Fibroblast of lung (primary cell): ENCODE measurements around the gene FAM184B. TPM values are rescaled to one million over a fixed set of nuclear protein-coding genes. Genes with fewer than 3 reads are reported as not detected.

ENCODE experiments used
- DNase-seq, 2 donors: peaks; one replicate each; pipeline versions ENCODE4 v3.0.0 to v3.0.0-alpha.2; 2010; ENCODE audit warnings: low read depth in 2 of 2
- H2AFZ ChIP-seq: 2 replicates; pipeline ENCODE4 v1.5.1; 2012; ENCODE audit warnings: low read length, control low read depth, inconsistent platforms
- H3K27ac ChIP-seq: 2 replicates; pipeline ENCODE4 v1.5.1; 2011; ENCODE audit warnings: low read length, control low read depth; ENCODE audit not compliant: insufficient read depth
- H3K27me3 ChIP-seq: 2 replicates; pipeline ENCODE4 v1.5.1; 2011; ENCODE audit warnings: mild to moderate bottlenecking, low read length; ENCODE audit not compliant: control insufficient read depth, insufficient read depth
- H3K36me3 ChIP-seq: 2 replicates; pipeline ENCODE4 v1.5.1; 2011; ENCODE audit warnings: low read length; ENCODE audit not compliant: control insufficient read depth, insufficient read depth
- H3K4me1 ChIP-seq: 2 replicates; pipeline ENCODE4 v1.5.1; 2011; ENCODE audit warnings: low read length; ENCODE audit not compliant: control insufficient read depth, insufficient read depth; ENCODE audit errors: extremely low read depth
- H3K4me2 ChIP-seq: 2 replicates; pipeline ENCODE4 v1.5.1; 2011; ENCODE audit warnings: low read length, control low read depth; ENCODE audit not compliant: insufficient read depth; ENCODE audit errors: extremely low read depth
- H3K4me3 ChIP-seq, 4 experiments: fragments of 200-600 bp in 1 of 4; sonication (generic) in 1 of 4; replicated peaks in 1 of 4; 2 replicates each; pipeline ENCODE4 v1.5.1; 2011 to 2016; ENCODE audit warnings: low read length in 4 of 4, low read depth in 3 of 4, mild to moderate bottlenecking in 3 of 4, control low read depth in 2 of 4, inconsistent platforms in 1 of 4, mixed read lengths in 1 of 4; ENCODE audit not compliant: insufficient read depth in 1 of 4; ENCODE audit errors: control extremely low read depth in 1 of 4
- H3K79me2 ChIP-seq: 2 replicates; pipeline ENCODE4 v1.5.1; 2012; ENCODE audit warnings: mild to moderate bottlenecking, low read length, inconsistent platforms; ENCODE audit not compliant: control insufficient read depth, insufficient read depth
- H3K9ac ChIP-seq: 2 replicates; pipeline ENCODE4 v1.5.1; 2011; ENCODE audit warnings: mild to moderate bottlenecking, low read length, control low read depth; ENCODE audit not compliant: insufficient read depth
- H3K9me3 ChIP-seq: 2 replicates; pipeline ENCODE4 v1.5.1; 2012; ENCODE audit warnings: low read depth, low read length; ENCODE audit not compliant: control insufficient read depth, insufficient read depth
- H4K20me1 ChIP-seq: 2 replicates; pipeline ENCODE4 v1.5.1; 2011; ENCODE audit warnings: low read length; ENCODE audit not compliant: control insufficient read depth, insufficient read depth; ENCODE audit errors: extremely low read depth
- CTCF ChIP-seq, 2 donors: IDR thresholded peaks in 1 of 2; conservative IDR thresholded peaks in 1 of 2; 1 replicate in 1 of 2; 2 replicates in 1 of 2; pipeline ENCODE4 v1.5.1; 2011 to 2012; ENCODE audit warnings: low read length in 2 of 2, control low read depth in 1 of 2, inconsistent platforms in 1 of 2, low read depth in 1 of 2, mild to moderate bottlenecking in 1 of 2
- EZH2 ChIP-seq: IDR thresholded peaks from 2 replicates; pipeline ENCODE4 v1.5.1; 2012; ENCODE audit warnings: low read length, control low read depth, mild to moderate bottlenecking; ENCODE audit errors: missing control alignments
- polyA plus RNA-seq, 2 donors: library from polyadenylated mRNA; depleted of rRNA in 1 of 2; stranded (reverse) in 1 of 2; unstranded in 1 of 2; fragments of >200 nt; gene quantifications; 2 replicates each; pipeline ENCODE4 v1.2.1, GENCODE V29; 2011 to 2012; ENCODE audit warnings: missing spikeins in 1 of 2
- total RNA-seq: library from RNA; depleted of rRNA; stranded (reverse); fragments of >200 nt; gene quantifications from 2 replicates; pipeline ENCODE4 v1.2.1, GENCODE V29; 2014

The FAM184B gene
- total and polyA plus RNA-seq, 2 donors (not counting 1 experiment from before 2014, with no cell fraction given): not detected

GRCh38 chr4:17809667-17810066 lies 28.2 kb upstream of the FAM184B start:
- DNase-seq: no peak
- no peak overlapping the region for H2AFZ ChIP-seq
- TF ChIP-seq EZH2 (no peak), CTCF (conservative IDR thresholded peaks at IDR 0.05 in 1 of 2, IDR thresholded peaks at IDR 0.05 in 1 of 2; ENCODE audit: low read depth in 1 of 2, low read length in 2 of 2) (no peak)
- peak overlapping the region; percentile 90 for H3K9ac ChIP-seq
- H3K4me3 ChIP-seq: peak overlapping the region; percentile 65 to 98 (median 80)
- no peaks in the 10 kb centered on the region for H3K36me3 ChIP-seq
- H4K20me1 ChIP-seq: no peaks in the 10 kb centered on the region
- peak overlapping the region; percentile 89 for H3K27ac ChIP-seq
- H3K4me2 ChIP-seq: peak overlapping the region; percentile 96
- H3K27me3 ChIP-seq: no peaks in the 10 kb centered on the region
- H3K79me2 ChIP-seq: peaks cover 91% of the 10 kb centered on the region
- no peaks in the 10 kb centered on the region for H3K9me3 ChIP-seq
- H3K4me1 ChIP-seq: peaks cover 3% of the 10 kb centered on the region

- H3K9ac ChIP-seq: no peak overlapping the region
- H3K27me3 ChIP-seq: no peaks in the 10 kb centered on the region
- no peaks in the 10 kb centered on the region for H4K20me1 ChIP-seq
- DNase-seq: peak in 1 of 2 donors; percentile 19
- peak overlapping the region; percentile 96 for H3K4me2 ChIP-seq
- H3K36me3 ChIP-seq: peaks cover 8% of the 10 kb centered on the region
- H3K4me1 ChIP-seq: peaks cover 3% of the 10 kb centered on the region
- H3K79me2 ChIP-seq: peaks cover 77% of the 10 kb centered on the region
- H3K4me3 ChIP-seq: peak overlapping the region; percentile 3 to 85 (median 68)
- TF ChIP-seq CTCF (conservative IDR thresholded peaks at IDR 0.05 in 1 of 2, IDR thresholded peaks at IDR 0.05 in 1 of 2; ENCODE audit: low read depth in 1 of 2, low read length in 2 of 2): no peak
- no peak for TF ChIP-seq EZH2
- H3K27ac ChIP-seq: no peak overlapping the region
- H2AFZ ChIP-seq: no peak overlapping the region
- no peaks in the 10 kb centered on the region for H3K9me3 ChIP-seq
These were observed 26.0 kb upstream of the FAM184B start for GRCh38 chr4:17807446-17807845.

GRCh38 chr4:17805580-17806155 lies 24.2 kb upstream of the FAM184B start:
- no peak for DNase-seq
- H2AFZ ChIP-seq: no peak overlapping the region
- no peak overlapping the region for H3K4me2 ChIP-seq
- no peaks in the 10 kb centered on the region for H4K20me1 ChIP-seq
- H3K9ac ChIP-seq: no peak overlapping the region
- TF ChIP-seq CTCF (conservative IDR thresholded peaks at IDR 0.05 in 1 of 2, IDR thresholded peaks at IDR 0.05 in 1 of 2; ENCODE audit: low read depth in 1 of 2, low read length in 2 of 2): no peak
- no peak for TF ChIP-seq EZH2
- peaks cover 3% of the 10 kb centered on the region for H3K4me1 ChIP-seq
- H3K4me3 ChIP-seq: no peak overlapping the region
- H3K9me3 ChIP-seq: no peaks in the 10 kb centered on the region
- H3K27ac ChIP-seq: no peak overlapping the region
- H3K27me3 ChIP-seq: no peaks in the 10 kb centered on the region
- H3K36me3 ChIP-seq: peaks cover 8% of the 10 kb centered on the region
- H3K79me2 ChIP-seq: peaks cover 64% of the 10 kb centered on the region
